ENCODE results near the gene FIP1L1. TPM values are rescaled to one million over a fixed set of nuclear protein-coding genes. Genes with fewer than 3 reads are reported as not detected.

FIP1L1 gene
- total RNA-seq, 1 experiment from 2014 or later: 68.0 TPM

- H3K36me3 Mint-ChIP-seq (ENCODE audit: insufficient read depth in 1 of 3, low read depth in 3 of 3): no peaks in the 10 kb centered on the region
- Histone ChIP-seq H3K56ac (ENCODE audit: insufficient read length, low read depth, low read length) (no peak overlapping the region), H3K27me3 (ENCODE audit: insufficient read depth, low read length) (no peaks in the 10 kb centered on the region; the same call in 1 of the 2 replicates), H3K4ac (ENCODE audit: low read depth, low read length) (no peak overlapping the region), H3T11ph (ENCODE audit: low read length) (no peak overlapping the region), H2BK20ac (ENCODE audit: low read depth, low read length, poor library complexity, severe bottlenecking) (no peak overlapping the region), H3K4me1 (ENCODE audit: insufficient read depth, low read length) (no peaks in the 10 kb centered on the region), H2BK5ac (ENCODE audit: insufficient read length, low read length) (no peak overlapping the region), H3K14ac (ENCODE audit: insufficient read depth, low read length) (no peak overlapping the region), H3K9ac (ENCODE audit: extremely low read depth, insufficient read length, low read length) (no peak overlapping the region), H3K4me2 (ENCODE audit: insufficient read depth, insufficient read length, low read length) (no peak overlapping the region), H3K23me2 (ENCODE audit: insufficient read length, low read depth, low read length, poor library complexity, severe bottlenecking) (no peaks in the 10 kb centered on the region), H2BK120ac (ENCODE audit: low read depth, low read length, poor library complexity, severe bottlenecking) (no peak overlapping the region), H4K5ac (ENCODE audit: insufficient read length, low read depth, low read length) (no peak overlapping the region), H2BK15ac (ENCODE audit: low read depth, low read length) (no peak overlapping the region), H3K23ac (ENCODE audit: insufficient read length, low read depth, low read length) (no peak overlapping the region), H2AFZ (ENCODE audit: low read length) (no peak overlapping the region), H3K27ac (ENCODE audit: insufficient read length, low read depth, low read length) (no peak overlapping the region), H2AK5ac (ENCODE audit: insufficient read length, low read length) (no peak overlapping the region), H3K79me1 (ENCODE audit: insufficient read depth, low read depth, low read length, poor library complexity, severe bottlenecking) (no peaks in the 10 kb centered on the region), H2BK12ac (ENCODE audit: insufficient read length, low read depth, low read length) (no peak overlapping the region), H4K20me1 (ENCODE audit: control insufficient read depth, insufficient read depth, insufficient read length) (no peaks in the 10 kb centered on the region), H3K18ac (ENCODE audit: insufficient read length, low read depth, low read length) (no peak overlapping the region), H3K9me3 (ENCODE audit: control insufficient read depth, low read depth, low read length) (no peaks in the 10 kb centered on the region), H4K91ac (ENCODE audit: insufficient read length, low read depth, low read length) (no peak overlapping the region), H4K8ac (replicated peaks; ENCODE audit: insufficient read length, low read depth, low read length) (no peak overlapping the region), H3K79me2 (ENCODE audit: insufficient read depth, low read length) (no peaks in the 10 kb centered on the region)
- H3K4me3 Mint-ChIP-seq: no peak overlapping the region
- no peak for DNase-seq
- H3K27ac Mint-ChIP-seq: no peak overlapping the region
- no peaks in the 10 kb centered on the region; a peak in 1 of 5 replicates for H3K9me3 Mint-ChIP-seq
- peaks cover 79% of the 10 kb centered on the region for H3K27me3 Mint-ChIP-seq (ENCODE audit: low read depth)
- TF ChIP-seq CTCF (conservative IDR thresholded peaks at IDR 0.05): no peak
- WGBS (ENCODE audit: extremely low coverage, insufficient read length, low lambda C conversion rate): no CpG with 5 or more reads among the region's 4 CpGs
- peaks cover 4% of the 10 kb centered on the region in 2 experiments; a peak in 3 of 4 replicates for H3K4me1 Mint-ChIP-seq
Measured at GRCh38 chr4:53371843-53372521, 5.5 kb upstream of the FIP1L1 start.

Measured in H9 (cell line).